HL-60 (cell line): ENCODE data around the gene GPR108.

Experiments
- TF ChIP-seq, protein P1 (sequence below): IDR thresholded peaks from one replicate; pipeline ENCODE4 v1.5.1; 2011; ENCODE audit warnings: low read length, control low read depth, inconsistent platforms; ENCODE audit not compliant: insufficient read depth
- TF ChIP-seq, protein P2 (sequence below): IDR thresholded peaks from 2 replicates; pipeline ENCODE4 v1.6.1; 2012; ENCODE audit warnings: low read depth; ENCODE audit not compliant: insufficient replicate concordance

DNA sequence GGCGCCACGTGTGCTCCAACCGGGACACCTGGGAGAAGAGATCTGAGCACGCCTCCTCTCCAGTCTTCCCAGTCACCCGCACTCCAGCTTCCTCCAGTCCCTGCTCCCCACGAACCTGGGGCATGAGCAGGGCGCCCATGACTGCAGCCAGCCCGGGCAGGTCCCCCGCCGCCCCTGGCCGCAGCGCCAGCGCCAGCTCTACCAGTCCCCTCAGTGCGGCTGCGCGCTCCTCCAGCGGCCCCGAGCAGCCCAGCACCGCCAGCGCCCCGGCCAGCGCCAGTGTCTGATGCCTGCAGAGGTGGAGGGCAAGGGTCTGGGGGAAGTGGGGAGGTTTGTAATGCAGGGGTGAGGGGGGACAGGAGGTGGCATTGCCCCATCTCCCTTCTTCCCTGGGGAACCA is 16.8 kb upstream of the GPR108 start:
- TF ChIP-seq, protein P1, sequence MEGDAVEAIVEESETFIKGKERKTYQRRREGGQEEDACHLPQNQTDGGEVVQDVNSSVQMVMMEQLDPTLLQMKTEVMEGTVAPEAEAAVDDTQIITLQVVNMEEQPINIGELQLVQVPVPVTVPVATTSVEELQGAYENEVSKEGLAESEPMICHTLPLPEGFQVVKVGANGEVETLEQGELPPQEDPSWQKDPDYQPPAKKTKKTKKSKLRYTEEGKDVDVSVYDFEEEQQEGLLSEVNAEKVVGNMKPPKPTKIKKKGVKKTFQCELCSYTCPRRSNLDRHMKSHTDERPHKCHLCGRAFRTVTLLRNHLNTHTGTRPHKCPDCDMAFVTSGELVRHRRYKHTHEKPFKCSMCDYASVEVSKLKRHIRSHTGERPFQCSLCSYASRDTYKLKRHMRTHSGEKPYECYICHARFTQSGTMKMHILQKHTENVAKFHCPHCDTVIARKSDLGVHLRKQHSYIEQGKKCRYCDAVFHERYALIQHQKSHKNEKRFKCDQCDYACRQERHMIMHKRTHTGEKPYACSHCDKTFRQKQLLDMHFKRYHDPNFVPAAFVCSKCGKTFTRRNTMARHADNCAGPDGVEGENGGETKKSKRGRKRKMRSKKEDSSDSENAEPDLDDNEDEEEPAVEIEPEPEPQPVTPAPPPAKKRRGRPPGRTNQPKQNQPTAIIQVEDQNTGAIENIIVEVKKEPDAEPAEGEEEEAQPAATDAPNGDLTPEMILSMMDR, result no peak
- TF ChIP-seq, protein P2, sequence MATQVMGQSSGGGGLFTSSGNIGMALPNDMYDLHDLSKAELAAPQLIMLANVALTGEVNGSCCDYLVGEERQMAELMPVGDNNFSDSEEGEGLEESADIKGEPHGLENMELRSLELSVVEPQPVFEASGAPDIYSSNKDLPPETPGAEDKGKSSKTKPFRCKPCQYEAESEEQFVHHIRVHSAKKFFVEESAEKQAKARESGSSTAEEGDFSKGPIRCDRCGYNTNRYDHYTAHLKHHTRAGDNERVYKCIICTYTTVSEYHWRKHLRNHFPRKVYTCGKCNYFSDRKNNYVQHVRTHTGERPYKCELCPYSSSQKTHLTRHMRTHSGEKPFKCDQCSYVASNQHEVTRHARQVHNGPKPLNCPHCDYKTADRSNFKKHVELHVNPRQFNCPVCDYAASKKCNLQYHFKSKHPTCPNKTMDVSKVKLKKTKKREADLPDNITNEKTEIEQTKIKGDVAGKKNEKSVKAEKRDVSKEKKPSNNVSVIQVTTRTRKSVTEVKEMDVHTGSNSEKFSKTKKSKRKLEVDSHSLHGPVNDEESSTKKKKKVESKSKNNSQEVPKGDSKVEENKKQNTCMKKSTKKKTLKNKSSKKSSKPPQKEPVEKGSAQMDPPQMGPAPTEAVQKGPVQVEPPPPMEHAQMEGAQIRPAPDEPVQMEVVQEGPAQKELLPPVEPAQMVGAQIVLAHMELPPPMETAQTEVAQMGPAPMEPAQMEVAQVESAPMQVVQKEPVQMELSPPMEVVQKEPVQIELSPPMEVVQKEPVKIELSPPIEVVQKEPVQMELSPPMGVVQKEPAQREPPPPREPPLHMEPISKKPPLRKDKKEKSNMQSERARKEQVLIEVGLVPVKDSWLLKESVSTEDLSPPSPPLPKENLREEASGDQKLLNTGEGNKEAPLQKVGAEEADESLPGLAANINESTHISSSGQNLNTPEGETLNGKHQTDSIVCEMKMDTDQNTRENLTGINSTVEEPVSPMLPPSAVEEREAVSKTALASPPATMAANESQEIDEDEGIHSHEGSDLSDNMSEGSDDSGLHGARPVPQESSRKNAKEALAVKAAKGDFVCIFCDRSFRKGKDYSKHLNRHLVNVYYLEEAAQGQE, result no peak
